Activated CD4-positive, alpha-beta T cell treated with anti-CD3 and anti-CD28 coated beads for 4 hours (primary cell): Measurements from ENCODE around the gene LMTK2.
"Not testable (repeated sequence)": the region's sequence is repeated elsewhere in the genome, so short reads cannot be mapped to it uniquely, and the experiment has no call there.

Source experiments
- DNase-seq, 2 donors: peaks; one replicate each; pipeline ENCODE4 v3.0.0-alpha.2; 2020

Gene LMTK2

GRCh38 chr7:98205162-98205845 is 98.6 kb downstream of the LMTK2 start:
- DNase-seq = no peak

- no peak for DNase-seq
Measured at GRCh38 chr7:98206451-98207330, 100.0 kb downstream of the LMTK2 start.

- no peak for DNase-seq
Measured at GRCh38 chr7:98209166-98209920, 102.7 kb downstream of the LMTK2 start.

- no peak for DNase-seq
Measured at GRCh38 chr7:98210513-98211220, 104.0 kb downstream of the LMTK2 start.

- no peak for DNase-seq
Measured at GRCh38 chr7:98211221-98211675, 104.6 kb downstream of the LMTK2 start, which contains the start of gene BHLHA15. BHLHA15 (plus strand) TSS chr7:98211439; CDS start chr7:98212310, 871 bp downstream.

- no peak for DNase-seq
Measured at GRCh38 chr7:98211676-98212531, 105.2 kb downstream of the LMTK2 start.

- no peak for DNase-seq
Measured at GRCh38 chr7:98212532-98213041, 105.9 kb downstream of the LMTK2 start.

GRCh38 chr7:98213296-98213887 is 106.7 kb downstream of the LMTK2 start:
- DNase-seq = no peak

- no peak for DNase-seq
Measured at GRCh38 chr7:98213888-98214810, 107.5 kb downstream of the LMTK2 start.

GRCh38 chr7:98214811-98215321 is 108.2 kb downstream of the LMTK2 start:
- no peak for DNase-seq

- no peak for DNase-seq
Measured at GRCh38 chr7:98215561-98216495, 109.2 kb downstream of the LMTK2 start.

GRCh38 chr7:98216941-98217622 is 110.4 kb downstream of the LMTK2 start:
- no peak for DNase-seq

- no peak for DNase-seq
Measured at GRCh38 chr7:98217623-98218582, 111.2 kb downstream of the LMTK2 start.

GRCh38 chr7:98219382-98219781 is 112.7 kb downstream of the LMTK2 start:
- not testable (repeated sequence) for DNase-seq

- no peak for DNase-seq
Measured at GRCh38 chr7:98221611-98222532, 115.2 kb downstream of the LMTK2 start.
